SK-N-MC (cell line): ENCODE data around the gene TARBP1.
"Not testable (repeated sequence)": the region's sequence is repeated elsewhere in the genome, so short reads cannot be mapped to it uniquely, and the experiment has no call there.

ENCODE experiments used
- DNase-seq: peaks from one replicate; pipeline ENCODE4 v3.0.0-alpha.2; 2011; ENCODE audit warnings: low read depth, low spot score
- H3K27ac ChIP-seq: fragments of 200-600 bp; sonication (generic); 2 replicates; pipeline ENCODE4 v1.5.1; 2016; ENCODE audit warnings: mixed run types
- H3K36me3 ChIP-seq: fragments of 200-600 bp; sonication (generic); 2 replicates; pipeline ENCODE4 v1.6.1; 2017; ENCODE audit warnings: antibody characterized with exemption, low read length, mixed read lengths; ENCODE audit not compliant: insufficient read depth
- H3K4me3 ChIP-seq: fragments of 200-600 bp; sonication (generic); 2 replicates; pipeline ENCODE4 v1.5.1; 2016
- H3K9ac ChIP-seq: fragments of 200-600 bp; sonication (generic); 2 replicates; pipeline ENCODE4 v1.8.0; 2017; ENCODE audit warnings: mixed run types, mixed read lengths; ENCODE audit not compliant: insufficient read length
- H3K9me3 ChIP-seq: fragments of 200-600 bp; sonication (generic); 2 replicates; pipeline ENCODE4 v1.6.1; 2017; ENCODE audit warnings: low read depth, mild to moderate bottlenecking, antibody characterized with exemption, low read length, moderate library complexity, mixed read lengths
- EZH2 ChIP-seq: fragments of 200-600 bp; sonication (generic); IDR thresholded peaks from one replicate; pipeline ENCODE4 v1.6.1; 2017; ENCODE audit warnings: antibody characterized with exemption
- FOXP2 ChIP-seq: optimal IDR thresholded peaks from 2 replicates; pipeline ENCODE3; 2011; ENCODE audit warnings: mild to moderate bottlenecking, moderate library complexity; ENCODE audit not compliant: insufficient read depth; ENCODE audit errors: extremely low read length, control extremely low read depth
- POLR2AphosphoS5 ChIP-seq: IDR thresholded peaks from 2 replicates; pipeline ENCODE4 v1.6.1; 2012; ENCODE audit warnings: mild to moderate bottlenecking, low read depth, low read length, borderline replicate concordance

The TARBP1 gene

GRCh38 chr1:234386122-234386521 is 92.9 kb downstream of the TARBP1 start:
- no peak for DNase-seq
- no peak overlapping the region for H3K27ac ChIP-seq
- no peak for TF ChIP-seq EZH2
- no peak for TF ChIP-seq FOXP2
- no peak for TF ChIP-seq POLR2AphosphoS5
- no peak overlapping the region for H3K4me3 ChIP-seq
- no peaks in the 10 kb centered on the region for H3K9me3 ChIP-seq
- peaks cover 31% of the 10 kb centered on the region for H3K36me3 ChIP-seq
- H3K9ac ChIP-seq: no peak overlapping the region

- Histone ChIP-seq H3K27ac (no peak overlapping the region), H3K4me3 (no peak overlapping the region), H3K36me3 (peaks cover 64% of the 10 kb centered on the region), H3K9me3 (no peaks in the 10 kb centered on the region), H3K9ac (no peak overlapping the region)
- no peak for DNase-seq
- no peak for TF ChIP-seq EZH2
- no peak for TF ChIP-seq POLR2AphosphoS5
- no peak for TF ChIP-seq FOXP2
These were observed 97.1 kb downstream of the TARBP1 start for GRCh38 chr1:234381699-234382555.

- H3K9me3 ChIP-seq, H3K4me3 ChIP-seq, DNase-seq, H3K9ac ChIP-seq, H3K27ac ChIP-seq: not testable (repeated sequence)
- peaks cover 83% of the 10 kb centered on the region for H3K36me3 ChIP-seq
These were observed 99.3 kb downstream of the TARBP1 start for GRCh38 chr1:234379591-234380109.

DNA sequence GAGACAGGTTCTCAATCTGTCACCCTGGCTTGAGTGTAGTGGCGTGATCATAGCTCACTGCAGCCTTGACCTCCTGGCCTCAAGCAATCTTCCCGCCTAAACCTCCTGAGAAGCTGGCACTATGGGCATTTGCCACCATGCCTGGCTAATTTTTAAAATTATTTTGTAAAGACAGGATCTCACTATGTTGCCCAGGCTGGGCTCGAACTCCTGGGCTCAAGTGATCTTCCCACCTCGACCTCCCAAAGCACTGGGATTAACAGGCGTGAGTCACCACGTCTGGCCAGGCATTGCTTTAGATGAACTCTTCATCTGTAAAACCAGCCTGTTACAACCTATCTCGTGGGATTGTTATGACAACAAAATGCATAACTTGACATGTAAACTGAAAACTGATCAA is 103.3 kb downstream of the TARBP1 start:
- Histone ChIP-seq H3K9me3 (no peaks in the 10 kb centered on the region), H3K27ac (no peak overlapping the region), H3K4me3 (no peak overlapping the region), H3K9ac (no peak overlapping the region), H3K36me3 (peaks cover 58% of the 10 kb centered on the region)
- DNase-seq: no peak
- TF ChIP-seq EZH2 (no peak), FOXP2 (no peak), POLR2AphosphoS5 (no peak)

GRCh38 chr1:234373959-234374254 is 105.1 kb downstream of the TARBP1 start:
- H3K4me3 ChIP-seq: peak overlapping the region; percentile 94
- TF ChIP-seq FOXP2: no peak
- TF ChIP-seq EZH2: no peak
- TF ChIP-seq POLR2AphosphoS5: no peak
- H3K27ac ChIP-seq: peak overlapping the region; percentile 91
- H3K9me3 ChIP-seq: no peaks in the 10 kb centered on the region
- H3K9ac ChIP-seq: peak overlapping the region; percentile 96
- peaks cover 41% of the 10 kb centered on the region for H3K36me3 ChIP-seq
- DNase-seq: no peak

DNA sequence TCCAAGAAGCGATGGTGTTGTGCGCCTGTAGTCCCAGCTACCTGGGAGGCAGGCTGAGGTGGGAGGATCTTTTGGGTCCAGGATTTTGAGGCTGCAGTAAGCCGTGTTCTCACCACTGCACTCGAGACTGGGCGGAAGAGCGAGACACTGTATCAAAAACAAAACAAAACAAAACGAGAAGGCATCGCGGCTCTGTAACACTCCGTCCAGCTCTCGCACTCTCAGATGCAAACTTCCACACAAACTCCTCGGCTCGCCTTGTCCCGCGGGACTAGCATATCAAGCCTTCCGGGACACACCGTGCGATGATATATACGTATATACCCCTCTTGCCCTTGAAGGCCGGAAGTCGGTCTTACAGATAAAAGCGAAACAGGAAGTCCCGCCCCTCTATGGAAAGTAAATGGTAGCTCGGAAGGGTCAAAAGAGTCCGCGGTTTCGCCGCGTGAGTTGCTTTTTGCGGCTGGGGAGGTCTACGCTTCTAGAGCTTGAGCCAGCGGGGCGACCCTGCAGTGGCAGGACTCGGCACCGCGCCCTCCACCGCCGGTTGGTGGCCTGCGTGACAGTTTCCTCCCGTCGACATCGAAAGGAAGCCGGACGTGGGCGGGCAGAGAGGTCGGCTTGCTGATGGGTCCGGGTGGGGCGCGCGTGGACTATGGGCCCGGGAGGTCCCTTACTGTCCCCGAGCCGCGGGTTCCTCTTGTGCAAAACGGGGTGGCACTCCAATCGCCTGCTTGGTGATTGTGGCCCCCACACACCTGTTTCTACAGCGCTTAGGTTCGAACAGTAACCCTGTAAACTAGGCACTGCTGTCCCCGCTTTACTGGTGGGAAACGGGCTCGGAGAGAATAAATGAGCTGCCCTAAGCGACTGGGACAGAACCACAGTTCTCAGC is 105.7 kb downstream of the TARBP1 start, which contains the start of gene COA6:
COA6 (plus strand) TSS at position 393 of the 895 bp plus-strand sequence; CDS start at position 404, 11 bp downstream.
- Histone ChIP-seq H3K27ac (peak within 1 kb of the TSS; percentile 91), H3K9ac (peak within 1 kb of the TSS; percentile 96), H3K36me3 (peaks cover 38% of the 10 kb centered on the region), H3K4me3 (peak within 1 kb of the TSS; percentile 94), H3K9me3 (no peaks in the 10 kb centered on the region)
- DNase-seq: peak; percentile 91
- TF ChIP-seq POLR2AphosphoS5 (peak; percentile 98), FOXP2 (no peak)

DNA sequence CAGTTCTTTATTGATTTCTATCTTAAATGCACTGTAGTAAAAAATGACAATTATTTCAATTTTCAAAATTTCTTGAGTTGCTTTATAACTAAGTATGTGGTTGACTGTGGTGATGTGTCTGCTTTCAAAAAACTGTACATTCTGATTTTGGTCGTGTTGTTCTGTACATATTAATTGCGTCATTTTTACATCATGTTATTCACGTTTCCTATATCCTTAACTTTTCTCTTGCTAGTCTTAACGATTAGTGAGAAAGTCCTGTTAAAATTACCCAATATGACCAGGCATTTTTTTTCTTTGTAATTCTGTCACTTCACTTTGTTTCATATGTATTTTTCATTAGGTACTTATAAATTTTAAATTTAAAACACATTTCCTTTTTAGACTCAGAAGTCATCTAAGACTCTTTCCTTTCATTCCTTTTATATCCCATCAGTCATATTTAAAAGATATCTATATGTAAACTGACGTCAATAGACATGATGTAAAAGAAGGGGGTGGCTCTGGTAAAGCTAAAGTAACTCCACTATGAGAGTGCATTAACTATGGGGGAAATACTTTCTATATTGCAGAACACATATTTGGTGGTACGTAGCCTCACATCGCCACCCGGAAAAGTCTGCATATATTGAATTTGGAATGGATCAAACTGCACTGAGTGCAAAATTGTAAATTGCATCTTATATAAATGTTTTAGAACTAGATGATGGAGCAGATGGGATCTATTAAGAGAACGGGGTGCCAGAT is 106.8 kb downstream of the TARBP1 start:
- Histone ChIP-seq H3K9me3 (no peaks in the 10 kb centered on the region), H3K4me3 (peak overlapping the region; percentile 94), H3K27ac (peak overlapping the region; percentile 91), H3K9ac (peak overlapping the region; percentile 96), H3K36me3 (peaks cover 26% of the 10 kb centered on the region)
- no peak for DNase-seq
- TF ChIP-seq EZH2 (no peak), POLR2AphosphoS5 (no peak), FOXP2 (no peak)

- H3K9me3 ChIP-seq: no peaks in the 10 kb centered on the region
- peaks cover 20% of the 10 kb centered on the region for H3K36me3 ChIP-seq
- H3K4me3 ChIP-seq: no peak overlapping the region
- no peak for DNase-seq
- H3K9ac ChIP-seq: peak overlapping the region; percentile 96
- TF ChIP-seq FOXP2: no peak
- H3K27ac ChIP-seq: peak overlapping the region; percentile 91; the same call in 1 of the 2 replicates
These were observed 107.6 kb downstream of the TARBP1 start for GRCh38 chr1:234371414-234371813.
